HCT116 (cell line): ENCODE measurements around the gene SAMD7. TPM values are rescaled to one million over a fixed set of nuclear protein-coding genes. Genes with fewer than 3 reads are reported as not detected.
A peak's percentile ranks its signal among the peaks of the same experiment; 100 is the strongest.

Source experiments
- ATAC-seq: fragments of 200-7000 bp; cut with Tn5 transposase; 2 replicates; pipeline ENCODE4 v1.9.1; 2020; ENCODE audit warnings: mild to moderate bottlenecking, moderate library complexity
- BruUV-seq: library from RNA; stranded (reverse); fragments of 400-500 nt; replicated peaks from 2 replicates; lab custom pipeline; 2021; lab: Mats Ljungman, UMichigan
- CTCF ChIA-PET: fragments of 300-600 bp; sonication (Branson Sonifier 250); formaldehyde crosslinking; loops from one replicate; lab custom pipeline; 2021; ENCODE audit warnings: antibody characterized with exemption; lab: Charles Lee
- POLR2A ChIA-PET: fragments of 300-600, 350-600 bp; sonication (Branson Sonifier 250); formaldehyde crosslinking; loops from one replicate; lab custom pipeline; 2021; ENCODE audit warnings: antibody characterized with exemption; lab: Charles Lee
- RAD21 ChIA-PET, 2 experiments: fragments of 300-600 bp; sonication (Branson Sonifier 250); formaldehyde crosslinking; loops; one replicate each; lab custom pipeline; 2023; ENCODE audit warnings: low total read pairs in 2 of 2; ENCODE audit not compliant: uncharacterized antibody in 2 of 2, unreplicated experiment in 2 of 2, low non-redundant PET in 1 of 2; lab: Charles Lee
- DNase-seq: peaks from one replicate; pipeline ENCODE4 v3.0.0-alpha.2; 2010; ENCODE audit warnings: low read depth, low spot score
- H2AFZ ChIP-seq: fragments of 200-600 bp; shearing (Covaris generic), sonication (generic); 2 replicates; pipeline ENCODE4 v1.6.1; 2017; ENCODE audit warnings: low read depth, mixed run types, mixed read lengths, antibody characterized with exemption, low read length; ENCODE audit not compliant: poor library complexity, severe bottlenecking
- H3K27ac ChIP-seq: 2 replicates; pipeline ENCODE4 v1.5.1; 2012; ENCODE audit warnings: low read depth, low read length
- H3K27me3 ChIP-seq: fragments of 200-600 bp; sonication (generic); 2 replicates; pipeline ENCODE4 v1.6.1; 2016; ENCODE audit warnings: mixed run types, low read length, mixed read lengths; ENCODE audit not compliant: insufficient read depth
- H3K36me3 ChIP-seq, 2 experiments: fragments of 200-500 bp in 1 of 2; fragments of 200-600 bp in 1 of 2; sonication (Bioruptor generic) in 1 of 2; sonication (generic) in 1 of 2; 2 replicates each; pipeline versions ENCODE4 v1.5.1 to v1.6.1; 2014 to 2016; ENCODE audit warnings: low read length in 2 of 2, inconsistent platforms in 1 of 2, mixed read lengths in 1 of 2, mixed run types in 1 of 2; ENCODE audit not compliant: insufficient read depth in 2 of 2, control insufficient read depth in 1 of 2
- H3K4me1 ChIP-seq, 2 experiments: fragments of 200-600 bp in 1 of 2; sonication (generic) in 1 of 2; 2 replicates each; pipeline versions ENCODE4 v1.5.1 to v1.6.1; 2012 to 2017; ENCODE audit warnings: low read length in 2 of 2, inconsistent platforms in 1 of 2, mild to moderate bottlenecking in 1 of 2, mixed read lengths in 1 of 2, mixed run types in 1 of 2, moderate library complexity in 1 of 2; ENCODE audit not compliant: insufficient read depth in 2 of 2, control insufficient read depth in 1 of 2
- H3K4me2 ChIP-seq: fragments of 200-600 bp; sonication (generic); 2 replicates; pipeline ENCODE4 v1.6.1; 2017; ENCODE audit warnings: mixed run types, low read length, mixed read lengths
- H3K4me3 ChIP-seq, 2 experiments: fragments of 200-600 bp in 1 of 2; sonication (generic) in 1 of 2; replicated peaks in 1 of 2; 2 replicates each; pipeline ENCODE4 v1.5.1; 2011 to 2016; ENCODE audit warnings: low read length in 2 of 2, control low read depth in 1 of 2, low read depth in 1 of 2, mild to moderate bottlenecking in 1 of 2, mixed read lengths in 1 of 2, mixed run types in 1 of 2
- H3K79me2 ChIP-seq: fragments of 200-600 bp; sonication (generic); 2 replicates; pipeline ENCODE4 v1.6.1; 2017; ENCODE audit warnings: mild to moderate bottlenecking, mixed run types, low read length, moderate library complexity, mixed read lengths; ENCODE audit not compliant: insufficient read depth
- H3K9ac ChIP-seq: fragments of 200-600 bp; sonication (generic); 2 replicates; pipeline ENCODE4 v1.6.1; 2016; ENCODE audit warnings: low read length, mixed read lengths
- H3K9me2 ChIP-seq: fragments of 200-600 bp; sonication (generic), shearing (Covaris generic); 2 replicates; pipeline ENCODE4 v1.6.1; 2017; ENCODE audit warnings: mixed run types, mild to moderate bottlenecking, moderate library complexity; ENCODE audit not compliant: insufficient read depth
- H3K9me3 ChIP-seq, 2 experiments: fragments of 200-500 bp in 1 of 2; fragments of 200-600 bp in 1 of 2; sonication (Bioruptor generic) in 1 of 2; sonication (generic) in 1 of 2; 2 replicates each; pipeline ENCODE4 v1.6.1; 2014 to 2017; ENCODE audit warnings: low read length in 2 of 2, mixed read lengths in 2 of 2, inconsistent platforms in 1 of 2, low read depth in 1 of 2, mild to moderate bottlenecking in 1 of 2, mixed run types in 1 of 2, moderate library complexity in 1 of 2; ENCODE audit not compliant: control insufficient read depth in 1 of 2, insufficient read depth in 1 of 2
- H4K20me1 ChIP-seq: fragments of 200-600 bp; sonication (generic), shearing (Covaris generic); 2 replicates; pipeline ENCODE4 v1.6.1; 2017; ENCODE audit warnings: mixed run types, mild to moderate bottlenecking, moderate library complexity; ENCODE audit not compliant: insufficient read depth
- CTCF ChIP-seq, 3 experiments: fragments of 200-600 bp in 1 of 3; sonication (generic) in 1 of 3; IDR thresholded peaks in 2 of 3; conservative IDR thresholded peaks in 1 of 3; 2 replicates each; pipeline ENCODE4 v1.5.1; 2012 to 2017; ENCODE audit warnings: low read depth in 2 of 3, low read length in 2 of 3, antibody characterized with exemption in 1 of 3, borderline replicate concordance in 1 of 3, control low read depth in 1 of 3, mild to moderate bottlenecking in 1 of 3, mixed read lengths in 1 of 3, mixed run types in 1 of 3, moderate library complexity in 1 of 3; ENCODE audit not compliant: insufficient read depth in 1 of 3
- POLR2AphosphoS5 ChIP-seq: IDR thresholded peaks from 2 replicates; pipeline ENCODE4 v1.6.1; 2011; ENCODE audit warnings: mild to moderate bottlenecking, low read depth, low read length, moderate library complexity
- RAD21 ChIP-seq: IDR thresholded peaks from 2 replicates; pipeline ENCODE4 v1.6.1; 2012; ENCODE audit warnings: low read depth, mild to moderate bottlenecking
- SIN3A ChIP-seq: IDR thresholded peaks from 2 replicates; pipeline ENCODE4 v1.6.1; 2012; ENCODE audit warnings: low read depth
- SP1 ChIP-seq: IDR thresholded peaks from 2 replicates; pipeline ENCODE4 v1.6.1; 2012; ENCODE audit warnings: low read depth
- ZFX ChIP-seq: fragments of 450-650 bp; IDR thresholded peaks from 2 replicates; pipeline ENCODE4 v1.6.1; 2017
- ZNF274 ChIP-seq: fragments of 200-500 bp; sonication (Bioruptor generic); IDR thresholded peaks from 2 replicates; pipeline ENCODE4 v1.6.1; 2014; ENCODE audit warnings: mild to moderate bottlenecking, low read depth, low read length, inconsistent platforms
- intact Hi-C: fragments of 100-400 bp; cut with micrococcal nuclease; formaldehyde crosslinking; loops from 2 replicates; pipeline ENCODE4 v1.10.0; 2022
- total RNA-seq: library from RNA; stranded (reverse); gene quantifications from one replicate; pipeline ENCODE4 v1.2.1, GENCODE V29; 2021; ENCODE audit not compliant: unreplicated experiment

Gene SAMD7
- total RNA-seq, 1 experiment from 2014 or later: not detected

DNA sequence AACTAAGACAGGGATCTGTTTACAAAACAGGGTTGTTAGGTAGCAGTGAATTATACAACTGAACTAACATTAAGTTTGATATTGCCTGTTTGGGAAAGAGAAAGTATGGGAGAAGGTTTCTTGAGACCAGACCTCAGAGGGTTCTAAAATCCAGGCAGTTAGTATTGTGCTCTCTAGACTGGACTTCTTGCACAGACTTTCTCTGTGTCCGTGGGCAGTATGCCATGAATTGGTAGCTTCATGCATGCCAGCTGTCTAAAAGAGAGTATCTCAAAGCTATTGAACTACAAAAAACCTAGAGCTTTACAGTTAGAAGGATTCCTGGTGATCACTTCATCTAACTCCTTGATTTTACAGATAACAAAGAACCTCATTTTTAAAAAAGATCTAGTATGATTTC lies 12.5 kb downstream of the SAMD7 start:
- no peak for TF ChIP-seq POLR2AphosphoS5
- no peak for TF ChIP-seq ZNF274
- TF ChIP-seq SIN3A: no peak
- intact Hi-C loops: no loop called here

DNA sequence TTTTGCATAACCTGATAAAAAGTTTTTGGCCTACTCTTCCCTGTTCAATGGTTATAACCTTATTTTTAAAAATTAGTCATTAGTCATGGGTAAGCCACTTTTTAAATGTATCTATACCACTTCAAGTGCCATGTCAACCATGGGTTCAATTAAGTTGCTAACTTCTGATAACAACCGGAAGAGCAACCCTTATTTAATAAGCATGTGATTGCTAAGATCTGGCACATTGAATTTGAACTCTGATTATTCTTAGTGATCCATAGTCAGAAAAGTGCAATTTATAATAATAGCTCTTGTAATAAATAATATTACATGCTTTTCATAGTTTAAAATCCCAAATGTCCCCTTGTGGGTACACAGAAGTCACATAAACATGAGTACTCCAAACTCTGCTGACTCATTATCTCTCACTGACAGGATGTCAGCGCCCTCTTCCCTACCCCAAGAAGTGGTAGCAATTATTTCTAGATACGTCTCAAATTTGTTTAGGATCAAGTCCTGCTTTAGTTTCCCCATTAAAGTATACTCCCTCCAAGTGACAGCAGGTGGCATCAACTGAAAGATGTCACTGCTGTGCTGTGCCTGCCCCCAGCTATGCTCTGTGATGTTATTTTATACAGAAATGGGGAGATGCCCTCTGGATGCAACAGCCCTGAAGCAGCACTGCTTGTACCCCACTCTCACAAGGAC lies 18.6 kb downstream of the SAMD7 start:
- peak overlapping the region; percentile 65 for H2AFZ ChIP-seq
- H3K79me2 ChIP-seq: no peaks in the 10 kb centered on the region
- intact Hi-C loops: no loop called here
- H3K27me3 ChIP-seq: no peaks in the 10 kb centered on the region
- no peaks in the 10 kb centered on the region for H3K9me2 ChIP-seq
- RAD21 ChIA-PET: interaction anchor here in 1 of 2 experiments (0.7 kb wide), 1 partner anchor 326 kb away, joined by 3 read pairs; no protein-coding TSS in a partner anchor
- peak; percentile 43; the same call in 1 of the 2 replicates for TF ChIP-seq RAD21
- no peak for TF ChIP-seq ZFX
- TF ChIP-seq SP1: no peak
- 0 out of 6 replicates have a peak, but pooled peaks of 1 of the 3 experiments have one; percentile 13 for TF ChIP-seq CTCF (IDR thresholded peaks at IDR 0.05 in 2 of 3, conservative IDR thresholded peaks at IDR 0.05 in 1 of 3; ENCODE audit: borderline replicate concordance in 1 of 3, insufficient read depth in 1 of 3, low read depth in 2 of 3, low read length in 2 of 3)
- no peaks in the 10 kb centered on the region for H3K36me3 ChIP-seq
- CTCF ChIA-PET: no interaction called here
- H4K20me1 ChIP-seq: no peaks in the 10 kb centered on the region
- DNase-seq (peak; percentile 12), ATAC-seq (peak; percentile 83)
- no peaks in the 10 kb centered on the region for H3K9me3 ChIP-seq
- no peak overlapping the region for H3K4me3 ChIP-seq
- H3K4me2 ChIP-seq: no peak overlapping the region
- H3K4me1 ChIP-seq: no peaks in the 10 kb centered on the region
- no peak overlapping the region for H3K27ac ChIP-seq
- no TSS peak for BruUV-seq
- H3K9ac ChIP-seq: no peak overlapping the region
- POLR2A ChIA-PET: no interaction called here

More for the DNA sequence above, 12.5 kb downstream of the SAMD7 start:
- Histone ChIP-seq H3K79me2 (no peaks in the 10 kb centered on the region), H3K27ac (no peak overlapping the region), H3K4me1 (no peaks in the 10 kb centered on the region), H3K27me3 (no peaks in the 10 kb centered on the region), H4K20me1 (no peaks in the 10 kb centered on the region), H3K9ac (no peak overlapping the region), H3K9me3 (no peaks in the 10 kb centered on the region), H3K4me2 (no peak overlapping the region), H3K36me3 (no peaks in the 10 kb centered on the region), H3K9me2 (no peaks in the 10 kb centered on the region), H2AFZ (no peak overlapping the region), H3K4me3 (no peak overlapping the region)
- no TSS peak for BruUV-seq
- ATAC-seq: no peak
- DNase-seq: no peak
- CTCF ChIA-PET: no interaction called here
- RAD21 ChIA-PET: no interaction called here
- POLR2A ChIA-PET: no interaction called here
